B cell (primary cell): ENCODE results near the gene SIRT7. TPM values are rescaled to one million over a fixed set of nuclear protein-coding genes. Genes with fewer than 3 reads are reported as not detected.

Experiments used
- ATAC-seq: fragments of 200-7000 bp; cut with Tn5 transposase; one replicate; pipeline ENCODE4 v1.10.0; 2021; ENCODE audit warnings: low read depth, mild to moderate bottlenecking, moderate number of reproducible peaks, moderate library complexity
- CTCF ChIA-PET: fragments of 350-600 bp; sonication (Branson Sonifier 250); formaldehyde crosslinking; loops from one replicate; lab custom pipeline; 2021; ENCODE audit warnings: antibody characterized with exemption, inconsistent platforms; lab: Charles Lee
- POLR2A ChIA-PET: fragments of 350-600 bp; sonication (Branson Sonifier 250); formaldehyde crosslinking; loops from one replicate; lab custom pipeline; 2021; ENCODE audit warnings: antibody characterized with exemption; lab: Charles Lee
- DNase-seq: peaks from one replicate; pipeline ENCODE4 v3.0.0; 2013
- H2AFZ ChIP-seq: 2 replicates; pipeline ENCODE4 v1.6.1; 2012; ENCODE audit warnings: mild to moderate bottlenecking, low read depth, low read length; ENCODE audit not compliant: insufficient read depth, poor library complexity, severe bottlenecking
- H3K27ac ChIP-seq, 2 donors: 1 replicate in 1 of 2; 2 replicates in 1 of 2; pipeline ENCODE4 v1.5.1; 2012 to 2013; ENCODE audit warnings: low read length in 2 of 2, mild to moderate bottlenecking in 2 of 2, moderate library complexity in 1 of 2
- H3K27me3 ChIP-seq, 4 experiments: fragments of 200-600 bp in 1 of 4; sonication (generic) in 1 of 4; replicated peaks in 1 of 4; 1 replicate in 2 of 4; 2 replicates in 2 of 4; pipeline versions ENCODE4 v1.6.1 to v1.7.0; 2013 to 2016; ENCODE audit warnings: low read length in 3 of 4, mild to moderate bottlenecking in 2 of 4, mixed read lengths in 1 of 4, moderate library complexity in 1 of 4; ENCODE audit not compliant: insufficient read depth in 4 of 4, control insufficient read depth in 3 of 4; ENCODE audit errors: control extremely low read depth in 1 of 4
- H3K36me3 ChIP-seq, 2 experiments: replicated peaks in 1 of 2; 1 replicate in 1 of 2; 2 replicates in 1 of 2; pipeline versions ENCODE4 v1.6.1 to v1.7.1; 2013; ENCODE audit warnings: low read length in 1 of 2; ENCODE audit not compliant: insufficient read depth in 2 of 2, control insufficient read depth in 1 of 2; ENCODE audit errors: control extremely low read depth in 1 of 2, extremely low read depth in 1 of 2
- H3K4me1 ChIP-seq, 2 donors: fragments of 200-600 bp in 1 of 2; sonication (generic) in 1 of 2; 1 replicate in 1 of 2; 2 replicates in 1 of 2; pipeline versions ENCODE4 v1.5.1 to v1.6.1; 2013 to 2017; ENCODE audit warnings: low read length in 2 of 2; ENCODE audit not compliant: control insufficient read depth in 2 of 2, insufficient read depth in 2 of 2
- H3K4me2 ChIP-seq: replicated peaks from 2 replicates; pipeline ENCODE3; 2012; ENCODE audit warnings: mild to moderate bottlenecking, low read depth, low read length; ENCODE audit not compliant: poor library complexity, severe bottlenecking
- H3K4me3 ChIP-seq, 5 experiments: fragments of 200-600 bp in 1 of 5; sonication (generic) in 1 of 5; 1 replicate in 3 of 5; 2 replicates in 2 of 5; pipeline versions ENCODE4 v1.5.1 to v1.7.0; 2011 to 2016; ENCODE audit warnings: low read length in 4 of 5, mild to moderate bottlenecking in 4 of 5, low read depth in 2 of 5, control low read depth in 1 of 5, moderate library complexity in 1 of 5; ENCODE audit not compliant: insufficient read depth in 1 of 5; ENCODE audit errors: control extremely low read depth in 1 of 5, extremely low read depth in 1 of 5
- H3K79me2 ChIP-seq: fragments of 200-600 bp; sonication (generic); one replicate; pipeline ENCODE4 v1.6.0; 2016; ENCODE audit warnings: low read length; ENCODE audit not compliant: control insufficient read depth, insufficient read depth
- H3K9ac ChIP-seq: fragments of 200-600 bp; sonication (generic); 2 replicates; pipeline ENCODE4 v1.6.1; 2017; ENCODE audit warnings: mild to moderate bottlenecking, low read length, moderate library complexity
- H3K9me3 ChIP-seq, 3 donors: one replicate each; pipeline versions ENCODE4 v1.6.1 to v1.7.1; 2013; ENCODE audit warnings: low read length in 2 of 3; ENCODE audit not compliant: control insufficient read depth in 2 of 3, insufficient read depth in 1 of 3; ENCODE audit errors: control extremely low read depth in 1 of 3
- H4K20me1 ChIP-seq: 2 replicates; pipeline ENCODE4 v1.6.0; 2012; ENCODE audit warnings: mild to moderate bottlenecking, low read length; ENCODE audit not compliant: insufficient read depth, control insufficient read depth, poor library complexity, severe bottlenecking
- H3K27ac Mint-ChIP-seq: one replicate; pipeline ENCODE4 v1.8.0; 2021; ENCODE audit warnings: mixed read lengths
- H3K27me3 Mint-ChIP-seq: one replicate; pipeline ENCODE4 v1.8.0; 2021; ENCODE audit warnings: mixed read lengths
- H3K4me1 Mint-ChIP-seq: one replicate; pipeline ENCODE4 v1.8.0; 2021; ENCODE audit warnings: mixed read lengths
- H3K4me3 Mint-ChIP-seq: one replicate; pipeline ENCODE4 v1.8.0; 2021; ENCODE audit warnings: mixed read lengths
- H3K9me3 Mint-ChIP-seq: one replicate; pipeline ENCODE4 v1.8.0; 2022; ENCODE audit warnings: mixed read lengths; ENCODE audit not compliant: insufficient read depth
- CTCF ChIP-seq: fragments of 200-600 bp; IDR thresholded peaks from one replicate; pipeline ENCODE4 v1.8.0; 2022; ENCODE audit warnings: antibody characterized with exemption, mild to moderate bottlenecking
- EZH2 ChIP-seq: IDR thresholded peaks from 2 replicates; pipeline ENCODE4 v1.6.1; 2012; ENCODE audit warnings: borderline replicate concordance, low read depth, mild to moderate bottlenecking, moderate library complexity, low read length; ENCODE audit not compliant: insufficient read depth, poor library complexity, severe bottlenecking
- WGBS: methylation state at CpG from one replicate; pipeline ENCODE4 v1.1.5; 2013; ENCODE audit warnings: missing lambda C conversion rate; ENCODE audit not compliant: insufficient coverage; 5-methylcytosine and 5-hydroxymethylcytosine counted together
- intact Hi-C: fragments of 100-400 bp; cut with micrococcal nuclease; formaldehyde crosslinking; loops from one replicate; pipeline ENCODE4 v1.10.0; 2022
- polyA plus RNA-seq: library from polyadenylated mRNA; depleted of rRNA; stranded (reverse); fragments of >200 nt; gene quantifications from 2 replicates; pipeline ENCODE4 v1.2.3, GENCODE V29; 2012
- total RNA-seq, 2 donors: library from RNA; stranded (reverse); fragments of 120-200 nt in 1 of 2; gene quantifications; 1 replicate in 1 of 2; 2 replicates in 1 of 2; pipeline versions ENCODE4 v1.2.3 to v1.2.4, GENCODE V29; 2013 to 2022

SIRT7 gene
- total and polyA plus RNA-seq, 2 donors (not counting 1 experiment from before 2014, with no cell fraction given): 77.2 to 82.7 TPM

- H3K79me2 ChIP-seq: no peaks in the 10 kb centered on the region
- H3K27ac ChIP-seq: no peak overlapping the region
- intact Hi-C loops: no loop called here
- H3K4me3 ChIP-seq: no peak overlapping the region
- H3K36me3 ChIP-seq: no peaks in the 10 kb centered on the region
- no peaks in the 10 kb centered on the region for H4K20me1 ChIP-seq
- no peak for TF ChIP-seq EZH2
- Mint-ChIP-seq H3K27ac (no peak overlapping the region), H3K9me3 (no peaks in the 10 kb centered on the region), H3K4me3 (no peak overlapping the region), H3K4me1 (peaks cover 11% of the 10 kb centered on the region), H3K27me3 (peaks cover 5% of the 10 kb centered on the region)
- ChIA-PET POLR2A (no interaction called here), CTCF (interaction anchor here (0.6 kb wide), 1 partner anchor 14 kb away, joined by 3 read pairs; no protein-coding TSS in a partner anchor)
- no peaks in the 10 kb centered on the region for H3K9me3 ChIP-seq
- no peak overlapping the region for H3K9ac ChIP-seq
- H3K4me2 ChIP-seq: no peak overlapping the region
- ATAC-seq: no peak
- peaks cover 0 to 19% (median 2%) of the 10 kb centered on the region in 4 experiments for H3K27me3 ChIP-seq
- H3K4me1 ChIP-seq: peaks cover 10 to 18% of the 10 kb centered on the region in 2 donors
- DNase-seq: no peak
- WGBS: 55% methylated on average over 15 of the region's 15 CpGs
- no peak overlapping the region for H2AFZ ChIP-seq
These were observed 21.2 kb upstream of the SIRT7 start for GRCh38 chr17:81939218-81939617.

- peaks cover 12% of the 10 kb centered on the region for H3K27me3 Mint-ChIP-seq
- ChIA-PET POLR2A (interaction anchor here (0.9 kb wide), 1 partner anchor 8 kb away, joined by 3 read pairs; the partner anchor contains the start of gene MAFG), CTCF (interaction anchor here (0.7 kb wide), 1 partner anchor 140 kb away, joined by 3 read pairs; no protein-coding TSS in a partner anchor)
- no peaks in the 10 kb centered on the region for H3K9me3 ChIP-seq
- no peaks in the 10 kb centered on the region for H3K79me2 ChIP-seq
- WGBS: 94% methylated on average over 6 of the region's 6 CpGs
- H3K4me1 Mint-ChIP-seq: peaks cover 11% of the 10 kb centered on the region
- no peaks in the 10 kb centered on the region for H4K20me1 ChIP-seq
- no peak overlapping the region for H3K27ac Mint-ChIP-seq
- peak overlapping the region; percentile 66 for H3K4me3 Mint-ChIP-seq
- TF ChIP-seq CTCF (no peak), EZH2 (no peak)
- ATAC-seq (no peak), DNase-seq (no peak)
- H3K4me3 ChIP-seq: no peak overlapping the region
- H3K27me3 ChIP-seq: peaks cover 0 to 5% (median under 1%) of the 10 kb centered on the region in 4 experiments
- H3K36me3 ChIP-seq: no peaks in the 10 kb centered on the region
- H2AFZ ChIP-seq: no peak overlapping the region
- intact Hi-C loops: no loop called here
- no peak overlapping the region for H3K27ac ChIP-seq
- no peak overlapping the region for H3K9ac ChIP-seq
- H3K4me2 ChIP-seq: no peak overlapping the region
- peaks cover 10 to 14% of the 10 kb centered on the region in 2 donors for H3K4me1 ChIP-seq
- no peaks in the 10 kb centered on the region for H3K9me3 Mint-ChIP-seq
These were observed 17.7 kb upstream of the SIRT7 start for GRCh38 chr17:81935709-81936084.
